ENCODE data around the gene PTF1A.
"Not testable (repeated sequence)": the region's sequence is repeated elsewhere in the genome, so short reads cannot be mapped to it uniquely, and the experiment has no call there.

Gene PTF1A

GRCh38 chr10:23200997-23201652 is 9.0 kb downstream of the PTF1A start:
- Histone ChIP-seq H3K27ac (no peak overlapping the region), H3K4me2 (no peak overlapping the region), H4K20me1 (no peaks in the 10 kb centered on the region), H3K4me3 (no peak overlapping the region), H3K27me3 (peaks cover 0 to 64% (median 49%) of the 10 kb centered on the region in 11 experiments; a peak in 17 of 22 replicates), H3K36me3 (no peaks in the 10 kb centered on the region), H3K4me1 (no peaks in the 10 kb centered on the region), H3K9ac (no peak overlapping the region), H3K9me3 (replicated peaks in 1 of 11) (peaks cover 17 to 39% (median 29%) of the 10 kb centered on the region in 11 experiments; a peak in 21 of 22 replicates)
- no peak for TF ChIP-seq Cebpa-rat (IDR thresholded peaks at IDR 0.05)

GRCh38 chr10:23201837-23202236 is 9.7 kb downstream of the PTF1A start:
- Histone ChIP-seq H4K20me1 (no peaks in the 10 kb centered on the region), H3K27me3 (peaks cover 0 to 64% (median 49%) of the 10 kb centered on the region in 11 experiments; a peak in 17 of 22 replicates), H3K36me3 (no peaks in the 10 kb centered on the region), H3K4me3 (no peak overlapping the region), H3K9ac (no peak overlapping the region), H3K27ac (no peak overlapping the region), H3K4me1 (no peaks in the 10 kb centered on the region), H3K4me2 (no peak overlapping the region), H3K9me3 (replicated peaks in 1 of 11) (peaks cover 17 to 39% (median 29%) of the 10 kb centered on the region in 11 experiments; a peak in 21 of 22 replicates)
- TF ChIP-seq Cebpa-rat (IDR thresholded peaks at IDR 0.05): no peak

- no peak overlapping the region for H3K4me2 ChIP-seq
- no peak overlapping the region for H3K4me3 ChIP-seq
- H3K36me3 ChIP-seq: no peaks in the 10 kb centered on the region
- peaks cover 17 to 39% (median 29%) of the 10 kb centered on the region in 11 experiments; a peak in 21 of 22 replicates for H3K9me3 ChIP-seq (replicated peaks in 1 of 11)
- no peak overlapping the region for H3K9ac ChIP-seq
- no peak for TF ChIP-seq Cebpa-rat (IDR thresholded peaks at IDR 0.05)
- no peak overlapping the region for H3K27ac ChIP-seq
- no peaks in the 10 kb centered on the region for H3K4me1 ChIP-seq
- H3K27me3 ChIP-seq: peaks cover 0 to 64% (median 49%) of the 10 kb centered on the region in 11 experiments; a peak in 17 of 22 replicates
- H4K20me1 ChIP-seq: no peaks in the 10 kb centered on the region
Observed at GRCh38 chr10:23202779-23203178, 10.7 kb downstream of the PTF1A start.

- peaks cover 0 to 64% (median 46%) of the 10 kb centered on the region in 11 experiments; a peak in 17 of 22 replicates for H3K27me3 ChIP-seq
- no peak overlapping the region for H3K9ac ChIP-seq
- H3K9me3 ChIP-seq (replicated peaks in 1 of 11): peaks cover 17 to 39% (median 27%) of the 10 kb centered on the region in 11 experiments; a peak in 21 of 22 replicates
- no peak overlapping the region for H3K4me2 ChIP-seq
- H3K27ac ChIP-seq: no peak overlapping the region
- TF ChIP-seq Cebpa-rat (IDR thresholded peaks at IDR 0.05): no peak
- H3K4me3 ChIP-seq: no peak overlapping the region
- H3K4me1 ChIP-seq: no peaks in the 10 kb centered on the region
- no peaks in the 10 kb centered on the region for H3K36me3 ChIP-seq
- no peaks in the 10 kb centered on the region for H4K20me1 ChIP-seq
Observed at GRCh38 chr10:23203369-23204325, 11.5 kb downstream of the PTF1A start.

- Histone ChIP-seq H3K4me3 (no peak overlapping the region), H3K27ac (no peak overlapping the region), H4K20me1 (no peaks in the 10 kb centered on the region), H3K9me3 (replicated peaks in 1 of 11) (peaks cover 8 to 28% (median 18%) of the 10 kb centered on the region in 11 experiments; a peak in 19 of 22 replicates), H3K4me2 (no peak overlapping the region), H3K9ac (no peak overlapping the region), H3K4me1 (no peaks in the 10 kb centered on the region), H3K27me3 (peaks cover 0 to 53% (median 36%) of the 10 kb centered on the region in 11 experiments; a peak in 16 of 22 replicates), H3K36me3 (no peaks in the 10 kb centered on the region)
- TF ChIP-seq Cebpa-rat (IDR thresholded peaks at IDR 0.05): no peak
Observed at GRCh38 chr10:23204773-23205172, 12.7 kb downstream of the PTF1A start.

- TF ChIP-seq Cebpa-rat (IDR thresholded peaks at IDR 0.05): no peak
- no peak overlapping the region for H3K4me2 ChIP-seq
- H3K36me3 ChIP-seq: no peaks in the 10 kb centered on the region
- H3K9me3 ChIP-seq (replicated peaks in 1 of 11): peaks cover 5 to 22% (median 10%) of the 10 kb centered on the region in 11 experiments; a peak in 14 of 22 replicates
- H3K27ac ChIP-seq: no peak overlapping the region
- no peaks in the 10 kb centered on the region for H4K20me1 ChIP-seq
- no peak overlapping the region for H3K9ac ChIP-seq
- no peaks in the 10 kb centered on the region for H3K4me1 ChIP-seq
- no peak overlapping the region for H3K4me3 ChIP-seq
- peaks cover 0 to 40% (median 24%) of the 10 kb centered on the region in 11 experiments; a peak in 15 of 22 replicates for H3K27me3 ChIP-seq
Observed at GRCh38 chr10:23205972-23206642, 14.0 kb downstream of the PTF1A start.

GRCh38 chr10:23217471-23217870 is 25.4 kb downstream of the PTF1A start:
- no peaks in the 10 kb centered on the region for H3K9me3 ChIP-seq (replicated peaks in 1 of 11)
- H4K20me1 ChIP-seq: no peaks in the 10 kb centered on the region
- no peaks in the 10 kb centered on the region for H3K27me3 ChIP-seq
- H3K27ac ChIP-seq: no peak overlapping the region
- H3K4me1 ChIP-seq: no peaks in the 10 kb centered on the region
- H3K4me3 ChIP-seq: no peak overlapping the region
- no peak overlapping the region for H3K9ac ChIP-seq
- no peak overlapping the region for H3K4me2 ChIP-seq
- H3K36me3 ChIP-seq: no peaks in the 10 kb centered on the region
- TF ChIP-seq Cebpa-rat (IDR thresholded peaks at IDR 0.05): no peak

GRCh38 chr10:23230582-23230981 is 38.5 kb downstream of the PTF1A start:
- Histone ChIP-seq H3K9me3 (replicated peaks in 1 of 11) (no peaks in the 10 kb centered on the region), H3K27me3 (no peaks in the 10 kb centered on the region), H3K9ac (no peak overlapping the region), H4K20me1 (no peaks in the 10 kb centered on the region), H3K4me3 (no peak overlapping the region), H3K4me1 (no peaks in the 10 kb centered on the region), H3K36me3 (no peaks in the 10 kb centered on the region), H3K27ac (no peak overlapping the region), H3K4me2 (no peak overlapping the region)
- TF ChIP-seq Cebpa-rat (IDR thresholded peaks at IDR 0.05): no peak

GRCh38 chr10:23238015-23238414 is 45.9 kb downstream of the PTF1A start:
- H4K20me1 ChIP-seq: no peaks in the 10 kb centered on the region
- H3K4me1 ChIP-seq: no peaks in the 10 kb centered on the region
- no peak overlapping the region for H3K9ac ChIP-seq
- H3K27ac ChIP-seq: no peak overlapping the region
- TF ChIP-seq Cebpa-rat (IDR thresholded peaks at IDR 0.05): no peak
- H3K4me2 ChIP-seq: no peak overlapping the region
- no peaks in the 10 kb centered on the region for H3K36me3 ChIP-seq
- peaks cover 0 to 19% (median 8%) of the 10 kb centered on the region in 11 experiments; a peak in 13 of 22 replicates for H3K9me3 ChIP-seq (replicated peaks in 1 of 11)
- no peak overlapping the region for H3K4me3 ChIP-seq
- H3K27me3 ChIP-seq: no peaks in the 10 kb centered on the region

- not testable (repeated sequence) for H3K4me3 ChIP-seq, H3K27me3 ChIP-seq, H3K4me2 ChIP-seq, H3K4me1 ChIP-seq, H3K36me3 ChIP-seq, H3K9ac ChIP-seq, H4K20me1 ChIP-seq, H3K27ac ChIP-seq
- peaks cover 12 to 36% (median 23%) of the 10 kb centered on the region in 11 experiments for H3K9me3 ChIP-seq (replicated peaks in 1 of 11)
Observed at GRCh38 chr10:23241779-23242178, 49.7 kb downstream of the PTF1A start.
